NK-92 (cell line): ENCODE results near the gene ACSL5.
"Not testable (repeated sequence)": the region's sequence is repeated elsewhere in the genome, so short reads cannot be mapped to it uniquely, and the experiment has no call there.

ENCODE experiments used
- DNase-seq: peaks from one replicate; lab custom pipeline; 2025; ENCODE audit not compliant: unreplicated experiment; lab: John Stamatoyannopoulos, UW

Gene ACSL5

DNA sequence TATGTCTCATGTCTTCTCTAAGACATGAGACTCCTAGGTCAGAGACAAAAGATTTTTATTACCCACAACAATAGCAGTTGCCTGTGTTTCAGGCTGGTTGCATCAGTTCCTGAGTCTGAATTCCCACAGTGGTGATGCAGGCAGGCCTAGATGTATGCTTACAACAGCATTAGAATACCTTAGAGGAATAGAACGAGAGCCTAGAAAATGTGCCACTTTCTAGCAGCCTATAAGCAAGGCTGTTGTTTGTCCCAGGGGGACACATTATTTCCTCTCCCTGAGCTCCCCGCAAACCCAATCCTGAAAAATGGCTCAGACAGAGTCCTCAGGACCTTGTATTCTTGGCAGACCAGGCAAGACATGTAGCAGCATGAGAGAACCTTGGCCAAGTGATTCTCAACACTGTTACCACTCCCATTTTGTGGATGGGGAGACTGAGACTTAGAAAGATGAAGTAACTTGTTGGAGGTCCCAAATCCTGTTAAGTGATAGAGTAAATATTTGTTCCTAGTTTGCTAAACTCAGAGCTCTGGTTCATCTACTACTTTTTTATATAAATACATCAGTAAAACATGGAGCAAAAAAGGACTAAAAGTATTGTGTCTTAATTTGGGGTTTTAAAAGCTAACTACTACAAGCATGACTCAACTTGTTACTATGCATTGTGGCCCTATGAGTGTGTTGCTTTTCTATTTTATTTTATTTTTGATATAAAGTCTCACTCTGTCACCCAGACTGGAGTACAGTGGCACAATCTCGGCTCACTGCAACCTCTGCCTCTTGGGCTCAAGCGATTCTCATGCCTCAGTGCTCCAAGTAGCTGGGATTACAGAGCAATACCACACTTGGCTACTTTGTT, 87.3 kb downstream of the ACSL5 start:
- DNase-seq: no peak

DNA sequence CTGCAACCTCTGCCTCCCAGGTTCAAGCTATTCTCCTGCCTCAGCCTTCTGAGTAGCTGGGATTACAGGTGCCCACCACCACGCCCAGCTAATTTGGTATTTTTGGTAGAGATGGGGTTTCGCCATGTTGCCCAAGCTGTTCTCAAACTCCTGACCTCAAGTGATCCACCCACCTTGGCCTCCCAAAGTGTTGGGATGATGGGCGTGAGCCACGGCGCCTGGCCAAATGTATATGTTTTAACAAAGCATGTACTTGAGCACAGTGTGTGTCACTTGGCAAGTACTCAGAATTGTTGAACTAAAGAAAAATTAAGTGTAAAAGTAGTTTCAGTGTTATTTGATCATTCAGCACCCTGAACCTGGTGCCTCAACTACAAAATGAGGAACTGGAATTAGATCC, 90.2 kb downstream of the ACSL5 start:
- DNase-seq: not testable (repeated sequence)

- no peak for DNase-seq
These were observed 91.5 kb downstream of the ACSL5 start for GRCh38 chr10:112465299-112465883.

DNA sequence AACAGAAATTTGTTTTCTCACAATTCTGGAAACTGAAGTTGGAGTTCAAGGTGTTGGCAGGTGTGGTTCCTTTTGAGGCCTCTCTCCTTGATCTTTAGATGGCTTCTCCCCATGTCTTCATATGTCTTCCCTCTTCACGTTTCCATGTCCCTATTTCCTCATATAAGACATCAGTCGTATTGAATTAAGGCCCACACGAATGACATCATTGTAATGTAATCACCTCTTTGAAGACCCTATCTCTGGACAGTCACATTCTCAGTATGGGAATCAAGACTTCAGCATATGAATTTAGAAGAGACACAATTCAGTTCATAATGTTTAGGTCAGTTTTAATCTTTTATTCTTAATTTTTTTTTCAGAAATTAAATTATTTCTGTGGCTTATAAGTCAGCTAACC, 92.9 kb downstream of the ACSL5 start:
- no peak for DNase-seq

GRCh38 chr10:112467541-112468075, 93.7 kb downstream of the ACSL5 start:
- DNase-seq: no peak

GRCh38 chr10:112471878-112472487, 98.1 kb downstream of the ACSL5 start:
- DNase-seq: no peak

- DNase-seq: no peak
These were observed 101.8 kb downstream of the ACSL5 start for GRCh38 chr10:112475575-112476218.
